PC-9 (cell line): ENCODE measurements around the gene GGCT. TPM values are rescaled to one million over a fixed set of nuclear protein-coding genes. Genes with fewer than 3 reads are reported as not detected.

Source experiments
- BruUV-seq: library from RNA; stranded (reverse); fragments of 400-500 nt; replicated peaks from 2 replicates; lab custom pipeline; 2021; lab: Mats Ljungman, UMichigan
- CTCF ChIA-PET: fragments of 300-600 bp; sonication (Branson Sonifier 250); formaldehyde crosslinking; loops from one replicate; lab custom pipeline; 2022; ENCODE audit warnings: antibody characterized with exemption; lab: Charles Lee
- POLR2A ChIA-PET: fragments of 300-600 bp; sonication (Branson Sonifier 250); formaldehyde crosslinking; loops from one replicate; lab custom pipeline; 2022; ENCODE audit warnings: antibody characterized with exemption; ENCODE audit not compliant: unreplicated experiment; lab: Charles Lee
- DNase-seq, 2 experiments: peaks; one replicate each; pipeline versions ENCODE4 v3.0.0 to v3.0.0-alpha.2; 2015 to 2022; ENCODE audit warnings: mixed read lengths in 1 of 2
- H2AFZ ChIP-seq: fragments of 200-600 bp; sonication (generic); 2 replicates; pipeline ENCODE4 v1.8.1; 2017; ENCODE audit warnings: antibody characterized with exemption
- H3F3A ChIP-seq: fragments of 200-600 bp; sonication (generic); 2 replicates; pipeline ENCODE4 v1.8.1; 2017; ENCODE audit warnings: antibody characterized with exemption, mild to moderate bottlenecking, low read depth; ENCODE audit not compliant: insufficient read depth
- H3K27ac ChIP-seq: fragments of 200-600 bp; sonication (generic); 2 replicates; pipeline ENCODE4 v1.6.1; 2016; ENCODE audit warnings: mixed run types
- H3K27me3 ChIP-seq: fragments of 200-600 bp; sonication (generic); 2 replicates; pipeline ENCODE4 v1.6.1; 2016; ENCODE audit warnings: low read depth, mixed run types; ENCODE audit not compliant: insufficient read depth
- H3K36me3 ChIP-seq: fragments of 200-600 bp; sonication (generic); 2 replicates; pipeline ENCODE4 v1.6.1; 2016; ENCODE audit warnings: low read depth, mixed run types
- H3K4me1 ChIP-seq: fragments of 200-600 bp; sonication (generic); replicated peaks from 2 replicates; pipeline ENCODE4 v1.6.1; 2016; ENCODE audit warnings: mixed run types; ENCODE audit not compliant: insufficient read depth
- H3K4me2 ChIP-seq: fragments of 200-600 bp; sonication (generic); 2 replicates; pipeline ENCODE4 v1.6.1; 2017; ENCODE audit warnings: mixed run types
- H3K4me3 ChIP-seq: fragments of 200-600 bp; sonication (generic); 2 replicates; pipeline ENCODE4 v1.6.1; 2016; ENCODE audit warnings: mixed run types
- H3K79me2 ChIP-seq: fragments of 200-600 bp; sonication (generic); 2 replicates; pipeline ENCODE4 v1.6.1; 2017; ENCODE audit warnings: low read depth, mixed run types
- H3K9me2 ChIP-seq: fragments of 200-600 bp; sonication (generic); 2 replicates; pipeline ENCODE4 v1.8.1; 2017; ENCODE audit warnings: mild to moderate bottlenecking; ENCODE audit not compliant: insufficient read depth
- H3K9me3 ChIP-seq: fragments of 200-600 bp; sonication (generic); 2 replicates; pipeline ENCODE4 v1.8.1; 2016; ENCODE audit warnings: low read depth; ENCODE audit not compliant: insufficient read depth
- H4K20me1 ChIP-seq: fragments of 200-600 bp; sonication (generic); 2 replicates; pipeline ENCODE4 v1.8.1; 2017; ENCODE audit not compliant: insufficient read depth
- CTCF ChIP-seq: fragments of 200-600 bp; sonication (generic); conservative IDR thresholded peaks from 2 replicates; pipeline ENCODE4 v1.6.1; 2017; ENCODE audit warnings: mixed run types, antibody characterized with exemption, mild to moderate bottlenecking, moderate library complexity
- EZH2 ChIP-seq: fragments of 200-600 bp; sonication (generic); IDR thresholded peaks from 2 replicates; pipeline ENCODE4 v1.8.0; 2017; ENCODE audit warnings: antibody characterized with exemption, low read depth
- intact Hi-C: fragments of 100-400 bp; cut with micrococcal nuclease; formaldehyde crosslinking; loops from one replicate; pipeline ENCODE4 v1.10.0; 2022; ENCODE audit not compliant: unreplicated experiment
- total RNA-seq: library from RNA; stranded (reverse); gene quantifications from 2 replicates; pipeline ENCODE4 v1.2.3, GENCODE V29; 2021

GGCT gene
- total RNA-seq, 1 experiment from 2014 or later: 162 TPM

GRCh38 chr7:30472081-30472783 lies 32.4 kb downstream of the GGCT start:
- POLR2A ChIA-PET: no interaction called here
- CTCF ChIA-PET: no interaction called here
- peaks cover 13% of the 10 kb centered on the region for H3K4me1 ChIP-seq
- no peak overlapping the region for H3K4me2 ChIP-seq
- no peak for DNase-seq
- peaks cover 46% of the 10 kb centered on the region for H3K79me2 ChIP-seq
- no peak overlapping the region for H2AFZ ChIP-seq
- H3K9me3 ChIP-seq: no peaks in the 10 kb centered on the region
- H3K9me2 ChIP-seq: no peaks in the 10 kb centered on the region
- TF ChIP-seq EZH2: no peak
- no peak for TF ChIP-seq CTCF
- no TSS peak for BruUV-seq
- H3K27me3 ChIP-seq: no peaks in the 10 kb centered on the region
- no peak overlapping the region for H3K27ac ChIP-seq
- H3K4me3 ChIP-seq: no peak overlapping the region
- intact Hi-C loops: loop anchor here (10.0 kb wide), 1 partner anchor 847 kb away; no protein-coding TSS in a partner anchor
- no peaks in the 10 kb centered on the region for H4K20me1 ChIP-seq
- H3F3A ChIP-seq: no peaks in the 10 kb centered on the region
- H3K36me3 ChIP-seq: 0 out of 2 replicates have a peak, but pooled peaks cover 3% of the 10 kb centered on the region

- Histone ChIP-seq H3K27ac (no peak overlapping the region), H3K4me1 (peaks cover 11% of the 10 kb centered on the region), H3F3A (no peaks in the 10 kb centered on the region), H2AFZ (no peak overlapping the region), H3K9me2 (no peaks in the 10 kb centered on the region), H3K9me3 (no peaks in the 10 kb centered on the region), H3K79me2 (peaks cover 43% of the 10 kb centered on the region), H3K4me3 (no peak overlapping the region), H4K20me1 (no peaks in the 10 kb centered on the region), H3K4me2 (no peak overlapping the region), H3K36me3 (0 out of 2 replicates have a peak, but pooled peaks cover 7% of the 10 kb centered on the region), H3K27me3 (no peaks in the 10 kb centered on the region)
- BruUV-seq: no TSS peak
- CTCF ChIA-PET: no interaction called here
- intact Hi-C loops: loop anchor here (10.0 kb wide), 1 partner anchor 846 kb away; no protein-coding TSS in a partner anchor
- DNase-seq: no peak
- TF ChIP-seq EZH2 (no peak), CTCF (no peak)
- POLR2A ChIA-PET: no interaction called here
Measured at GRCh38 chr7:30471205-30471604, 33.4 kb downstream of the GGCT start.

- H3K27ac ChIP-seq: no peak overlapping the region
- H2AFZ ChIP-seq: no peak overlapping the region
- no peak for DNase-seq
Measured at GRCh38 chr7:30470771-30471170, 33.9 kb downstream of the GGCT start.

More at GRCh38 chr7:30470771-30471170, 33.9 kb downstream of the GGCT start:
- Histone ChIP-seq H3K36me3 (0 out of 2 replicates have a peak, but pooled peaks cover 7% of the 10 kb centered on the region), H3K27me3 (no peaks in the 10 kb centered on the region), H3K4me1 (peaks cover 14% of the 10 kb centered on the region), H4K20me1 (no peaks in the 10 kb centered on the region), H3F3A (no peaks in the 10 kb centered on the region), H3K4me2 (no peak overlapping the region), H3K79me2 (peaks cover 43% of the 10 kb centered on the region), H3K4me3 (no peak overlapping the region), H3K9me2 (no peaks in the 10 kb centered on the region), H3K9me3 (no peaks in the 10 kb centered on the region)
- no TSS peak for BruUV-seq
- intact Hi-C loops: loop anchor here (10.0 kb wide), 1 partner anchor 846 kb away; no protein-coding TSS in a partner anchor
- POLR2A ChIA-PET: no interaction called here
- TF ChIP-seq CTCF (no peak), EZH2 (no peak)
- CTCF ChIA-PET: no interaction called here
